Common myeloid progenitor, CD34-positive (primary cell): Measurements from ENCODE around the gene PTTG2.

Experiments used
- CTCF ChIA-PET: fragments of 350-600 bp; sonication (Branson Sonifier 250); formaldehyde crosslinking; loops from one replicate; lab custom pipeline; 2021; ENCODE audit warnings: antibody characterized with exemption; lab: Charles Lee
- POLR2A ChIA-PET: fragments of 350-600 bp; sonication (Branson Sonifier 250); formaldehyde crosslinking; loops from one replicate; lab custom pipeline; 2021; ENCODE audit warnings: antibody characterized with exemption; lab: Charles Lee
- DNase-seq, 3 donors: peaks; one replicate each; pipeline versions ENCODE4 v3.0.0 to v3.0.0-alpha.2; 2013
- H3K27ac ChIP-seq, 2 experiments: 1 replicate in 1 of 2; 2 replicates in 1 of 2; pipeline ENCODE4 v1.7.0; 2013; ENCODE audit warnings: inconsistent platforms in 2 of 2, low read length in 2 of 2, mild to moderate bottlenecking in 2 of 2, low read depth in 1 of 2, moderate library complexity in 1 of 2; ENCODE audit not compliant: severe bottlenecking in 2 of 2, insufficient read depth in 1 of 2, poor library complexity in 1 of 2
- H3K27me3 ChIP-seq, 5 experiments: replicated peaks in 2 of 5; 1 replicate in 3 of 5; 2 replicates in 2 of 5; pipeline versions ENCODE4 v1.6.1 to v1.7.0; 2013; ENCODE audit warnings: low read length in 4 of 5, mild to moderate bottlenecking in 2 of 5, moderate library complexity in 2 of 5, inconsistent platforms in 1 of 5; ENCODE audit not compliant: insufficient read depth in 5 of 5, control insufficient read depth in 4 of 5
- H3K36me3 ChIP-seq, 4 experiments: 1 replicate in 2 of 4; 2 replicates in 2 of 4; pipeline versions ENCODE4 v1.6.1 to v1.7.0; 2013; ENCODE audit warnings: low read length in 3 of 4, control low read depth in 1 of 4, mild to moderate bottlenecking in 1 of 4; ENCODE audit not compliant: control insufficient read depth in 4 of 4, insufficient read depth in 4 of 4
- H3K4me1 ChIP-seq, 4 experiments: 1 replicate in 3 of 4; 2 replicates in 1 of 4; pipeline versions ENCODE4 v1.6.1 to v1.7.1; 2013; ENCODE audit warnings: low read length in 3 of 4, mild to moderate bottlenecking in 3 of 4, control low read depth in 1 of 4, inconsistent platforms in 1 of 4, moderate library complexity in 1 of 4; ENCODE audit not compliant: control insufficient read depth in 4 of 4, insufficient read depth in 4 of 4; ENCODE audit errors: control extremely low read depth in 1 of 4
- H3K4me3 ChIP-seq, 7 experiments: 1 replicate in 4 of 7; 2 replicates in 3 of 7; pipeline versions ENCODE4 v1.5.1 to v1.7.0; 2013; ENCODE audit warnings: mild to moderate bottlenecking in 7 of 7, low read length in 6 of 7, moderate library complexity in 6 of 7, inconsistent platforms in 2 of 7, low read depth in 2 of 7, control low read depth in 1 of 7; ENCODE audit not compliant: insufficient read depth in 4 of 7, control insufficient read depth in 1 of 7; ENCODE audit errors: extremely low read depth in 1 of 7
- H3K9me3 ChIP-seq, 5 experiments: 1 replicate in 4 of 5; 2 replicates in 1 of 5; pipeline versions ENCODE4 v1.6.1 to v1.7.1; 2013; ENCODE audit warnings: low read length in 4 of 5, mild to moderate bottlenecking in 2 of 5, inconsistent platforms in 1 of 5, low read depth in 1 of 5, moderate library complexity in 1 of 5; ENCODE audit not compliant: control insufficient read depth in 4 of 5, insufficient read depth in 2 of 5; ENCODE audit errors: control extremely low read depth in 1 of 5
- WGBS: methylation state at CpG from one replicate; pipeline ENCODE4 v1.1.5; 2013; ENCODE audit not compliant: insufficient coverage; 5-methylcytosine and 5-hydroxymethylcytosine counted together

PTTG2 gene

GRCh38 chr4:37999000-37999716 is 39.0 kb downstream of the PTTG2 start:
- Histone ChIP-seq H3K4me1 (peaks cover 0 to 12% (median 6%) of the 10 kb centered on the region in 4 experiments), H3K36me3 (peaks cover 0 to 10% (median 0%) of the 10 kb centered on the region in 4 experiments), H3K27me3 (no peaks in the 10 kb centered on the region), H3K9me3 (no peaks in the 10 kb centered on the region), H3K27ac (no peak overlapping the region), H3K4me3 (no peak overlapping the region)
- 94% methylated on average over 9 of the region's 12 CpGs for WGBS
- POLR2A ChIA-PET: no interaction called here
- no peak for DNase-seq
- CTCF ChIA-PET: no interaction called here

- no peak for DNase-seq
- H3K4me1 ChIP-seq: peaks cover 0 to 5% (median 3%) of the 10 kb centered on the region in 4 experiments
- POLR2A ChIA-PET: no interaction called here
- no peaks in the 10 kb centered on the region for H3K27me3 ChIP-seq
- no peaks in the 10 kb centered on the region for H3K9me3 ChIP-seq
- no peak overlapping the region for H3K27ac ChIP-seq
- H3K4me3 ChIP-seq: no peak overlapping the region
- H3K36me3 ChIP-seq: peaks cover 0 to 10% (median 0%) of the 10 kb centered on the region in 4 experiments
- CTCF ChIA-PET: no interaction called here
- no CpG with 5 or more reads among the region's 3 CpGs for WGBS
Measured at GRCh38 chr4:37999965-38000364, 39.8 kb downstream of the PTTG2 start.

GRCh38 chr4:38001927-38002326 is 41.7 kb downstream of the PTTG2 start:
- POLR2A ChIA-PET: no interaction called here
- no peak overlapping the region for H3K27ac ChIP-seq
- H3K4me3 ChIP-seq: no peak overlapping the region
- no peak for DNase-seq
- H3K4me1 ChIP-seq: peaks cover 0 to 9% (median 1%) of the 10 kb centered on the region in 4 experiments
- peaks cover 0 to 10% (median 0%) of the 10 kb centered on the region in 4 experiments for H3K36me3 ChIP-seq
- WGBS: no CpG with 5 or more reads among the region's 3 CpGs
- H3K9me3 ChIP-seq: no peaks in the 10 kb centered on the region
- CTCF ChIA-PET: interaction anchor here (1.0 to 1.1 kb wide), 3 partner anchors 11 to 23 kb away, joined by 3 to 5 read pairs (median 3); no protein-coding TSS in a partner anchor
- no peaks in the 10 kb centered on the region for H3K27me3 ChIP-seq

DNA sequence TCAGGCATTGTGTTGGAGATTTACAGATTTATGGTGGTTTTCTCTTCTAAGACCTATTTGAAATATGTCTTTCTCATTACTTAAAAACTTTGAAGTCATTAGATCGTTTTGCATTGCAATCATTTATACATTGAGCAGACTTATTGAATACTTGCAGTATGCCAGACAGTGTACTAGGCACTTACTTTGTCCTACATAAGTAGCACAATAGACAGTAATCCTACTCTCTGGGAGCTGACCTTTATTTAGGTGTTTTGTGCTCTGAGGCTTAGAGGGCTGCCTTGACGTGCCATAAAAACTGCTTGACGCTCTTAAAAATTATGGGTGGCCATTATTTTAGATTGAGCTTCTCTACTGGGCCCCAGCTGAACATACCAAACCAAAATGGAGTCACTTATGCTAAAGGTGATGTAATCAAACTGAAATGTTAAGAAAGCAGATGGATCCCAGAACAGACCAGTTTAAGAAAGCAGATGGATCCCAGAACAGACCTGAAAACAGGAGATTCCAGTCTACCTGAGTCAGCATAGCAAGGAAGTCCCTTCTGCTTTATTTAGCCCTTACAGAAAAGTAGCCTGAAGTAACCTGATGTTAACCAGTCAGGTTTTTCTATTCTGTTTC is 42.4 kb downstream of the PTTG2 start:
- CTCF ChIA-PET: interaction anchor here (1.0 to 1.3 kb wide), 3 partner anchors 12 to 33 kb away, joined by 3 to 6 read pairs (median 5); no protein-coding TSS in a partner anchor
- DNase-seq: no peak

DNA sequence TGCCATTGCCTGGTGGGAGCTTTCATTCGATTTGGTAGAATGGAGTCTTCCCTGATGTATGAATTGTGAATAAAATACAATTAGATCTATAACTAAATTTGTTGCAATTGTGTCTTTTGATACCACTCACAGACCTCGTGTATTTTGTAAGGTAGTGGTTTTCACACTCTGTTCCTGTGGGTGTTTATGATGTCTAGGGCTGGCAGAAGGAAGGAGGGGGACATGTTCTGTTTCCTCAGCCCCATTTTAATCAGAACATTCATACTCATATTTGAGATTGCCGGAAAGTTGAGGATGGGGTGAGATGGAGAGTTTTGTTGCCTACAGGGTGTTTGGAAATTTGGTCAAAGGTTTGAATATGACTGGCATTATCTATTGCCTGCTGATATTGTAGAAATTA is 42.9 kb downstream of the PTTG2 start:
- H3K4me3 ChIP-seq: no peak overlapping the region
- H3K9me3 ChIP-seq: no peaks in the 10 kb centered on the region
- WGBS: no CpG with 5 or more reads among the region's 3 CpGs
- no peaks in the 10 kb centered on the region for H3K27me3 ChIP-seq
- POLR2A ChIA-PET: no interaction called here
- H3K4me1 ChIP-seq: peaks cover 0 to 9% (median 1%) of the 10 kb centered on the region in 4 experiments
- DNase-seq: no peak
- no peak overlapping the region for H3K27ac ChIP-seq
- CTCF ChIA-PET: interaction anchor here (1.0 to 1.3 kb wide), 3 partner anchors 12 to 33 kb away, joined by 3 to 6 read pairs (median 5); no protein-coding TSS in a partner anchor
- H3K36me3 ChIP-seq: peaks cover 0 to 10% (median 0%) of the 10 kb centered on the region in 4 experiments

More for the DNA sequence above, 42.4 kb downstream of the PTTG2 start:
- Histone ChIP-seq H3K9me3 (no peaks in the 10 kb centered on the region), H3K36me3 (peaks cover 0 to 10% (median 0%) of the 10 kb centered on the region in 4 experiments), H3K27ac (no peak overlapping the region), H3K4me1 (peaks cover 0 to 9% (median 1%) of the 10 kb centered on the region in 4 experiments), H3K27me3 (no peaks in the 10 kb centered on the region), H3K4me3 (no peak overlapping the region)
- 100% methylated on average over 2 of the region's 3 CpGs for WGBS
- POLR2A ChIA-PET: no interaction called here

DNA sequence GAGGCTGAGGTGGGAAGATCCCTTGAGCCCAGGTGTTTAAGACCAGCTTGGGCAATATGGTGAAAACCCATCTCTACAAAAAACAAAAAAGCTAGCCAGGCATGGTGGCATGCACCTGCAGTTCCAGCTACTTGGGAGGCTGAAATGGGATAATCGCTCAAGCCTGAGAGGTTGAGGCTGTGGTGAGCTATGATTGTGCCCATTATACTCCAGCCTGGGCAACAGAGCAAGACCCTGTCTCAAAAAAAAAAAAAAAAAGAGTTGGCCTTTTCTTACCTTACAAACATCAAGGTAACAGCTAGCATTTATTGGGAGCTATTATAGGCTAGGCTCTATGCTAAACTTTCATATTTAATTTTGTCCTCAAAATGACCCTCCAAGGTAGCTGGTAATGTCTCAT is 43.4 kb downstream of the PTTG2 start:
- H3K4me1 ChIP-seq: peaks cover 0 to 9% (median 1%) of the 10 kb centered on the region in 4 experiments
- POLR2A ChIA-PET: no interaction called here
- H3K36me3 ChIP-seq: peaks cover 0 to 5% (median 0%) of the 10 kb centered on the region in 4 experiments
- no peak for DNase-seq
- CTCF ChIA-PET: interaction anchor here (1.3 kb wide), 1 partner anchor 32 kb away, joined by 6 read pairs; no protein-coding TSS in a partner anchor
- H3K27ac ChIP-seq: no peak overlapping the region
- no CpG with 5 or more reads among the region's 1 CpG for WGBS
- no peak overlapping the region for H3K4me3 ChIP-seq
- H3K27me3 ChIP-seq: no peaks in the 10 kb centered on the region
- no peaks in the 10 kb centered on the region for H3K9me3 ChIP-seq
